HEK293 (cell line): ENCODE data around the gene TRAPPC4.

Experiments used
- CTCF ChIA-PET: fragments of 350-600 bp; formaldehyde crosslinking; extraction: SDS; loops from one replicate; lab custom pipeline; 2021; ENCODE audit warnings: antibody characterized with exemption; lab: Yijun Ruan, JAX
- POLR2A ChIA-PET: fragments of 300-600 bp; formaldehyde crosslinking; extraction: SDS; loops from one replicate; lab custom pipeline; 2020; ENCODE audit warnings: antibody characterized with exemption, inconsistent platforms; lab: Yijun Ruan, JAX
- H3K27ac ChIP-seq: fragments of 200-500 bp; sonication (Bioruptor generic); 2 replicates; pipeline ENCODE4 v1.5.1; 2014; ENCODE audit warnings: low read depth, low read length, control low read depth, inconsistent platforms; ENCODE audit errors: extremely low read depth
- H3K36me3 ChIP-seq, 2 experiments: fragments of 200-500 bp in 1 of 2; sonication (Bioruptor generic) in 1 of 2; 1 replicate in 1 of 2; 2 replicates in 1 of 2; pipeline ENCODE4 v1.5.1; 2014 to 2017; ENCODE audit warnings: inconsistent platforms in 2 of 2, low read length in 2 of 2; ENCODE audit not compliant: control insufficient read depth in 2 of 2, insufficient read depth in 1 of 2
- H3K4me1 ChIP-seq: fragments of 200-500 bp; sonication (Bioruptor generic); 2 replicates; pipeline ENCODE4 v1.5.1; 2014; ENCODE audit warnings: mild to moderate bottlenecking, low read length, inconsistent platforms; ENCODE audit not compliant: control insufficient read depth, insufficient read depth
- H3K4me3 ChIP-seq: 2 replicates; pipeline ENCODE4 v1.5.1; 2011; ENCODE audit warnings: low read depth, mild to moderate bottlenecking, control low read depth, low read length, moderate library complexity
- H3K9me3 ChIP-seq: fragments of 200-500 bp; sonication (Bioruptor generic); 2 replicates; pipeline ENCODE4 v1.5.1; 2014; ENCODE audit warnings: low read depth, low read length, inconsistent platforms; ENCODE audit not compliant: control insufficient read depth, insufficient read depth
- FEZF1 ChIP-seq: fragments of 450-650 bp; formaldehyde crosslinking; IDR thresholded peaks from 2 replicates; pipeline ENCODE4 v1.5.1; 2016; ENCODE audit warnings: missing biosample characterization, missing genetic modification characterization
- GLIS1 ChIP-seq: fragments of 450-650 bp; formaldehyde crosslinking; IDR thresholded peaks from 2 replicates; pipeline ENCODE4 v1.5.1; 2016; ENCODE audit warnings: missing biosample characterization, missing genetic modification characterization
- HOXD13 ChIP-seq: sonication (generic); formaldehyde crosslinking; IDR thresholded peaks from 2 replicates; pipeline ENCODE4 v1.8.0; 2022; ENCODE audit warnings: missing genetic modification reagents, borderline replicate concordance
- KLF1 ChIP-seq: fragments of 450-650 bp; formaldehyde crosslinking; IDR thresholded peaks from 2 replicates; pipeline ENCODE4 v1.5.1; 2016; ENCODE audit warnings: missing biosample characterization, missing genetic modification characterization
- OSR2 ChIP-seq: fragments of 450-650 bp; formaldehyde crosslinking; IDR thresholded peaks from 2 replicates; pipeline ENCODE4 v1.5.1; 2016; ENCODE audit warnings: missing biosample characterization, missing genetic modification characterization
- OVOL3 ChIP-seq: fragments of 450-650 bp; formaldehyde crosslinking; IDR thresholded peaks from 2 replicates; pipeline ENCODE4 v1.5.1; 2016; ENCODE audit warnings: missing biosample characterization, missing genetic modification characterization
- SP7 ChIP-seq: fragments of 450-650 bp; formaldehyde crosslinking; IDR thresholded peaks from 2 replicates; pipeline ENCODE4 v1.5.1; 2016; ENCODE audit warnings: missing biosample characterization, missing genetic modification characterization
- TCF7L2 ChIP-seq: IDR thresholded peaks from 2 replicates; pipeline ENCODE4 v1.6.1; 2011; ENCODE audit warnings: low read depth, mild to moderate bottlenecking, inconsistent platforms, low read length, moderate library complexity, borderline replicate concordance
- ZBTB48 ChIP-seq: fragments of 450-650 bp; formaldehyde crosslinking; IDR thresholded peaks from 2 replicates; pipeline ENCODE4 v1.5.1; 2016; ENCODE audit warnings: missing biosample characterization, missing genetic modification characterization
- ZFHX2 ChIP-seq: fragments of 450-650 bp; formaldehyde crosslinking; conservative IDR thresholded peaks from 2 replicates; pipeline ENCODE4 v1.5.1; 2016; ENCODE audit warnings: missing biosample characterization, missing genetic modification characterization
- ZIC2 ChIP-seq: fragments of 450-650 bp; formaldehyde crosslinking; IDR thresholded peaks from 2 replicates; pipeline ENCODE4 v1.5.1; 2016; ENCODE audit warnings: missing biosample characterization, missing genetic modification characterization
- ZNF10 ChIP-seq: fragments of 450-650 bp; formaldehyde crosslinking; IDR thresholded peaks from 2 replicates; pipeline ENCODE4 v1.5.1; 2017; ENCODE audit warnings: missing biosample characterization, missing genetic modification characterization
- ZNF146 ChIP-seq: fragments of 450-650 bp; formaldehyde crosslinking; IDR thresholded peaks from 2 replicates; pipeline ENCODE4 v1.5.1; 2016; ENCODE audit warnings: missing biosample characterization, missing genetic modification characterization
- ZNF148 ChIP-seq: fragments of 450-650 bp; formaldehyde crosslinking; IDR thresholded peaks from 2 replicates; pipeline ENCODE4 v1.5.0; 2017; ENCODE audit warnings: missing biosample characterization, missing genetic modification characterization, borderline replicate concordance
- ZNF18 ChIP-seq: fragments of 450-650 bp; formaldehyde crosslinking; IDR thresholded peaks from 2 replicates; pipeline ENCODE4 v1.5.1; 2016; ENCODE audit warnings: missing biosample characterization, missing genetic modification characterization
- ZNF202 ChIP-seq: fragments of 450-650 bp; formaldehyde crosslinking; IDR thresholded peaks from 2 replicates; pipeline ENCODE4 v1.5.1; 2016; ENCODE audit warnings: missing biosample characterization, missing genetic modification characterization, borderline replicate concordance
- ZNF23 ChIP-seq: fragments of 450-650 bp; formaldehyde crosslinking; IDR thresholded peaks from 2 replicates; pipeline ENCODE4 v1.5.1; 2016; ENCODE audit warnings: missing biosample characterization, missing genetic modification characterization, borderline replicate concordance
- ZNF324 ChIP-seq: fragments of 450-650 bp; formaldehyde crosslinking; IDR thresholded peaks from 2 replicates; pipeline ENCODE4 v1.5.1; 2016; ENCODE audit warnings: missing biosample characterization, missing genetic modification characterization
- ZNF341 ChIP-seq: fragments of 450-650 bp; formaldehyde crosslinking; IDR thresholded peaks from 2 replicates; pipeline ENCODE4; 2016; ENCODE audit warnings: low read depth, missing biosample characterization, missing genetic modification characterization
- ZNF426 ChIP-seq: fragments of 450-650 bp; formaldehyde crosslinking; IDR thresholded peaks from 2 replicates; pipeline ENCODE4 v1.5.1; 2017; ENCODE audit warnings: missing biosample characterization, missing genetic modification characterization, mild to moderate bottlenecking, inconsistent platforms, moderate library complexity
- ZNF510 ChIP-seq: fragments of 450-650 bp; formaldehyde crosslinking; IDR thresholded peaks from 2 replicates; pipeline ENCODE4 v1.5.1; 2018; ENCODE audit warnings: mild to moderate bottlenecking, missing genetic modification characterization, missing biosample characterization; ENCODE audit not compliant: insufficient replicate concordance
- ZNF704 ChIP-seq: fragments of 450-650 bp; formaldehyde crosslinking; IDR thresholded peaks from 2 replicates; pipeline ENCODE4 v1.5.1; 2016; ENCODE audit warnings: missing biosample characterization, missing genetic modification characterization
- ZNF791 ChIP-seq: fragments of 450-650 bp; formaldehyde crosslinking; IDR thresholded peaks from 2 replicates; pipeline ENCODE4 v1.5.1; 2016; ENCODE audit warnings: missing biosample characterization, missing genetic modification characterization
- ZSCAN16 ChIP-seq: fragments of 450-650 bp; formaldehyde crosslinking; IDR thresholded peaks from 2 replicates; pipeline ENCODE4 v1.5.1; 2016; ENCODE audit warnings: missing biosample characterization, missing genetic modification characterization
- TF ChIP-seq, protein P1 (sequence below): fragments of 450-650 bp; IDR thresholded peaks from 2 replicates; pipeline ENCODE4 v1.5.1; 2018; ENCODE audit warnings: missing biosample characterization, missing genetic modification characterization
- TF ChIP-seq, protein P2 (sequence below): fragments of 450-650 bp; formaldehyde crosslinking; IDR thresholded peaks from 2 replicates; pipeline ENCODE4 v1.5.1; 2016; ENCODE audit warnings: missing biosample characterization, missing genetic modification characterization, borderline replicate concordance

The TRAPPC4 gene

GRCh38 chr11:119023741-119024140 lies 5.2 kb downstream of the TRAPPC4 start:
- TF ChIP-seq ZIC2 (tag by site-specific recombination) (0 out of 2 replicates have a peak, but pooled peaks have one; percentile 14), FEZF1 (0 out of 2 replicates have a peak, but pooled peaks have one; percentile 32), OSR2 (peak; percentile 29; the same call in 1 of the 2 replicates), OVOL3 (tag by site-specific recombination) (no peak), ZNF23 (tag by site-specific recombination) (no peak), GLIS1 (peak; percentile 65), ZNF18 (tag by site-specific recombination) (no peak), ZNF341 (tag by site-specific recombination) (no peak), TCF7L2 (no peak), ZNF148 (tag by site-specific recombination) (no peak), ZSCAN16 (no peak), ZNF510 (tag by site-specific recombination) (no peak), ZNF202 (tag by site-specific recombination) (no peak)
- TF ChIP-seq, protein P1, sequence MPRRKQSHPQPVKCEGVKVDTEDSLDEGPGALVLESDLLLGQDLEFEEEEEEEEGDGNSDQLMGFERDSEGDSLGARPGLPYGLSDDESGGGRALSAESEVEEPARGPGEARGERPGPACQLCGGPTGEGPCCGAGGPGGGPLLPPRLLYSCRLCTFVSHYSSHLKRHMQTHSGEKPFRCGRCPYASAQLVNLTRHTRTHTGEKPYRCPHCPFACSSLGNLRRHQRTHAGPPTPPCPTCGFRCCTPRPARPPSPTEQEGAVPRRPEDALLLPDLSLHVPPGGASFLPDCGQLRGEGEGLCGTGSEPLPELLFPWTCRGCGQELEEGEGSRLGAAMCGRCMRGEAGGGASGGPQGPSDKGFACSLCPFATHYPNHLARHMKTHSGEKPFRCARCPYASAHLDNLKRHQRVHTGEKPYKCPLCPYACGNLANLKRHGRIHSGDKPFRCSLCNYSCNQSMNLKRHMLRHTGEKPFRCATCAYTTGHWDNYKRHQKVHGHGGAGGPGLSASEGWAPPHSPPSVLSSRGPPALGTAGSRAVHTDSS = peak; percentile 68
- H3K4me3 ChIP-seq = no peak overlapping the region
- CTCF ChIA-PET = interaction anchor here (0.7 to 1.1 kb wide), 2 partner anchors 24 to 117 kb away, joined by 3 read pairs; no protein-coding TSS in a partner anchor

DNA sequence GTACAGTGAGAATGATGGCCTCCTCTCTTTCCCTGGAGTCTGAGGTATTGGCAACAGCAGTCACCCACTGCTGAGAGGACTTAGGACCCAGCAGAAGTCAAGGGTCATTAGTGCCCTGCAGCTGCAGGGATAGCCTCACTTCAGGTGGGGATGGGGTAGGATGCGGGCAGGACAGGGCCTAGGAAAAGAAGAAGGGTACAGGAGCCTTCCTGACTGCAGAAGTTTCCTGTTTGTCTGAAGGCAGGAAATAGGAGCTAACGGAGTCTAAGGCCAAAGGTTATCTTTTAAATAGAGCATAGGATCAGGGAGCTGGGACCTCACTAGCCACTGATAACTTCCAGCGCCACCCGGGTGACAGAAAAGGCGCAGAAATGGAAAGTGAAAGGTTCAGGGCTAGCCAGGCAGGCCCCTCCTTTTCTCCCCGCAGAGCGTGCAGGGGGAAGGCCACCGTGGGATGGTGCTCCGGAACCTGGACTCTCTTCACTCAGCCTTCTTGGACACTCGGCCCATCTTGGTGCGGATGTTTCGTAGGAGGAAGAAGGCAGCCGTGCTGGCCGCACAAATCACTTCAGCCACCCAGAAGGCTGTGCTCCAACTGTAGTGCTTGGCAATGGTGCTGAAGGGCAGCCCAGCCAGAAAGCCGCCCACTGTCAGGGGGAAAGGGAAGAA lies 6.0 kb downstream of the TRAPPC4 start:
- Histone ChIP-seq H3K27ac (no peak overlapping the region), H3K36me3 (peaks cover 0 to 88% of the 10 kb centered on the region in 2 experiments; a peak in 2 of 3 replicates), H3K4me3 (no peak overlapping the region), H3K4me1 (no peaks in the 10 kb centered on the region), H3K9me3 (no peaks in the 10 kb centered on the region)
- ChIA-PET POLR2A (interaction anchor here (1.0 to 1.9 kb wide), 3 partner anchors 11 to 72 kb away, joined by 4 to 6 read pairs (median 4); no protein-coding TSS in a partner anchor), CTCF (interaction anchor here (1.1 kb wide), 1 partner anchor 118 kb away, joined by 3 read pairs; no protein-coding TSS in a partner anchor)
- TF ChIP-seq ZNF791 (no peak), ZNF426 (tag by site-specific recombination) (no peak), ZNF10 (tag by site-specific recombination) (no peak), GLIS1 (no peak), ZFHX2 (tag by site-specific recombination) (no peak; the same call in 1 of the 2 replicates), HOXD13 (no peak), ZNF324 (no peak), SP7 (tag by site-specific recombination) (no peak), ZNF704 (tag by site-specific recombination) (no peak), KLF1 (no peak), ZNF146 (no peak), ZBTB48 (tag by site-specific recombination) (no peak)
- TF ChIP-seq, protein P2, sequence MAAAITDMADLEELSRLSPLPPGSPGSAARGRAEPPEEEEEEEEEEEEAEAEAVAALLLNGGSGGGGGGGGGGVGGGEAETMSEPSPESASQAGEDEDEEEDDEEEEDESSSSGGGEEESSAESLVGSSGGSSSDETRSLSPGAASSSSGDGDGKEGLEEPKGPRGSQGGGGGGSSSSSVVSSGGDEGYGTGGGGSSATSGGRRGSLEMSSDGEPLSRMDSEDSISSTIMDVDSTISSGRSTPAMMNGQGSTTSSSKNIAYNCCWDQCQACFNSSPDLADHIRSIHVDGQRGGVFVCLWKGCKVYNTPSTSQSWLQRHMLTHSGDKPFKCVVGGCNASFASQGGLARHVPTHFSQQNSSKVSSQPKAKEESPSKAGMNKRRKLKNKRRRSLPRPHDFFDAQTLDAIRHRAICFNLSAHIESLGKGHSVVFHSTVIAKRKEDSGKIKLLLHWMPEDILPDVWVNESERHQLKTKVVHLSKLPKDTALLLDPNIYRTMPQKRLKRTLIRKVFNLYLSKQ = no peak

More at GRCh38 chr11:119023741-119024140, 5.2 kb downstream of the TRAPPC4 start:
- H3K36me3 ChIP-seq = peaks cover 0 to 83% of the 10 kb centered on the region in 2 experiments; a peak in 2 of 3 replicates
- no peaks in the 10 kb centered on the region for H3K9me3 ChIP-seq
- H3K4me1 ChIP-seq = no peaks in the 10 kb centered on the region
- H3K27ac ChIP-seq = no peak overlapping the region
- POLR2A ChIA-PET = interaction anchor here (0.5 to 1.9 kb wide), 4 partner anchors 11 to 33 kb away, joined by 3 to 6 read pairs (median 4); no protein-coding TSS in a partner anchor
